Activated CD4-positive, CD25-positive, alpha-beta regulatory T cell treated with anti-CD3 and anti-CD28 coated beads, Interleukin-2, amount 50 U/mL, for 24 hours (primary cell): ENCODE data around the gene TYMP.
"Not testable (repeated sequence)": the region's sequence is repeated elsewhere in the genome, so short reads cannot be mapped to it uniquely, and the experiment has no call there.

Source experiments
- ATAC-seq, 2 donors: fragments of 150-1000 bp; cut with Tn5 transposase; one replicate each; pipeline ENCODE4 v1.10.0; 2021; ENCODE audit warnings: mild to moderate bottlenecking in 1 of 2, moderate library complexity in 1 of 2

TYMP gene

DNA sequence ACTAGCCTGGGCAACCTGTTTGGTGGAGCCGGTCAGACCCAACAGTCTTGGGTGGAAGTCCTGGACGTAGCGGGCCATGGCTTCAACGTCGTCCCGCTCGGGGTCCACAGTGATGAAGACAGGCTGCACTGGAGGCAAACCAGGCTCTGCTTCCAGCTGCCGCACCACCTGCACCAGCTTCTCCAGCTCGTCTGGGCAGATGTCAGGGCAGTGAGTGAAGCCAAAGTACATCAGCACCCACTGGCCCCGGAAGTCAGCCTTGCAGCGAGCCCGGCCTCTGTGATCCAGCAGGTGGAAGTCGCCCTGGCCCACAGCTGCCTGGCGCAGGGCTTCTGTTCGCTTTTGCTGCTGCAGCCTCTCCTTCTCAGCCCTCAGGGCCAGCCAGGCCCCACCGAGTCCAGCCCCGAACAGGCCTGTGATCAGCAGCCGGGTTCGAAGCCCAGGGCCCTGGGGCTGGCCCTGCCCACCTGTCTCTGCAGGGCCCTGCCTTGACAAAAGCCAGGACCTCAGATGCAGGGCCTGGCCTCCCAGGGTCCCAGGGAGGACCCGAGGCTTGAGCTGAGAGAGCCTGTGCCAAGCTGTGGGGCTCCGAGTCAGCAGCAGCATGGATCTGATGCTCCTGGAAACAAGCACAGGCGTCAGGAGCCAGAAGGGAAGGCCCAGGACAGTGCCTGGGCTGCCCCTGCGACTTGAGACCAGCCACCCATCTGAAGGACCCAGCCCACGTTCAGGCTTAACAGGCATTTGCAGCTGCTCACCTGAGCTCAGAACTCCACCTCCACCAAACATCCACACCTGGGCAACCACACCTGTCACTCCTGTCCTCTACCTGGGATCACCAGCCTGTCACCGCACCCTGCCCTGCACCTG, 5.8 kb downstream of the TYMP start:
- no peak for ATAC-seq

DNA sequence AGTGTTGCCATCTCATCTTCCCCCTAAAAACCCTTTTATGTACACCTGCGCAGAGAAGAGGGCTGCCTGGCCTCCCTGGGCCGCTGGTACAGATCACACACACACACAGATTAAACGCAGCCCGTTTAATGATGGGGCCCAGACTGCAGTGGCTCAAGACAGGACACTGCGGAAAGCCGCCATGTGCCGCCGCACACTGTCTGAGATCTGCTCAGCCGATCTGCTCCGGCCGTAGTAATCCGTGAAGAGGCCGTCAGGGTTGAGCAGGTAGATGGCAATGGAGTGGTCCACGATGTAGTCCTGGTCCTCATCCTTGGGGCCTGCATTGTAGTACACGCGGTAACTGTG, 6.4 kb downstream of the TYMP start:
- ATAC-seq = no peak

DNA sequence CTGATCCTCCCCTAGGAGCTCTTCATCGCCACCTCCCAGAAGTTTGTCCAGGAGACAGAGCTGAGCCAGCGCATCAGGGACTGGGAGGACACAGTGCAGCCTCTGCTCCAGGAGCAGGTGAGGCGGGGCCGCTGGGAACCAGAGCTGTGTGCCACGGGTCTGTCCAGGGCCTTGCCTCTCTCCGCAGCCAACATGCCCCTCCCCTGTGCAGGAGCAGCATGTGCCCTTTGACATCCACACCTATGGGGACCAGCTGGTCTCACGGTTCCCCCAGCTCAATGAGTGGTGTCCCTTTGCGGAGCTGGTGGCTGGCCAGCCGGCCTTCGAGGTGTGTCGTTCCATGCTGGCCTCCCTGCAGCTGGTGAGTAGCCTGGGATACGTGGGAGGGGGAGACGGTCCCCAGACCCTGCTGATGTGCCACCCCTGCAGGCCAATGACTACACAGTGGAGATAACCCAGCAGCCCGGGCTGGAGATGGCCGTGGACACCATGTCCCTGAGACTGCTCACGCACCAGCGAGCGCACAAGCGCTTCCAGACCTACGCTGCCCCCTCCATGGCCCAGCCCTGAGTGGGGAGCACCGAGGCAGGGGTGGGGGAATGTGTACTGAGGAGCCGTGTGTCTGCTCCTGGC, 6.9 kb downstream of the TYMP start:
- no peak for ATAC-seq

DNA sequence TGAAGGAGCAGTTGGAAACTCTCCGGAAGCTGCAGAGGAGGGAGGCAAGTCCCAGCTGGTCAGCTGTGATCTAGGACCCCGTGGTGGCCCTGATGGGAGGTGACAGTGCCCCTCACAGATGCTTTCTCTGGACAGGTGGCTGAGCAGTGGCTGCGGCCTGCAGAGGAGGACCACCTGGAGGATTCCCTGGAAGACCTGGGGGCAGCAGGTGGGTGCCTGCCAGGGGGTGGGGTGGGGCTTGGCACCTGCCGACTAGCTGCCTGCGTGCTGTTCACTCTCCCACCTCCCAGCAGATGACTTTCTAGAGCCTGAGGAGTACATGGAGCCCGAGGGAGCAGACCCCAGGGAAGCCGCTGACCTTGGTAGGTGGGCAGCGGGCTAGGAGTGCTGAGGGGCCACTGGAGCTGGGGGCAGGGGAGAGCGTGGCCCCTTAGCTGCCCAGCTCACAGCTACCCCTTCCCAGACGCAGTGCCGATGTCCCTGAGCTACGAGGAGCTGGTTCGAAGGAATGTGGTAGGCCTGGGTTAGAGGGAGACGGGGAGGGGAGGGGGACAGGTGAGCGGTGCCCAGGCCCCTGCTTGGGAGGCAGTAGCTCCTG, 7.5 kb downstream of the TYMP start:
- no peak for ATAC-seq

DNA sequence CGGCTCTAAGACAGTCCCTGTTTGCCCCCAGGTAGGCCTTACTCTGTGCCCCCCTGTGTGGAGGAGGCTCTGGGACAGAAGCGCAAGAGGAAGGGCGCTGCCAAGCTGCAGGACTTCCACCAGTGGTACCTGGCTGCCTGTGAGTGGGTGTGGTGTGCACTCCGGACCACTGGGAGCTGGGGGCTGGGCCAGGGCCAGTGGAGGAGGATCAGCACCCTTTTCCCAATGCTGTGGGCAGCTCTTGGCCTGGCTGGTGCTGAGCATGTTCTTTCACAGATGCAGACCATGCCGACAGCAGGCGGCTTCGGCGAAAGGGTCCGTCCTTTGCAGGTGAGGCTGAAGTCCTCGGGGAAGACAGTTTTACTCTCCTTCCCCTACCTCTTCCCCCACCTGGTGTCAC, 8.1 kb downstream of the TYMP start:
- ATAC-seq = no peak

DNA sequence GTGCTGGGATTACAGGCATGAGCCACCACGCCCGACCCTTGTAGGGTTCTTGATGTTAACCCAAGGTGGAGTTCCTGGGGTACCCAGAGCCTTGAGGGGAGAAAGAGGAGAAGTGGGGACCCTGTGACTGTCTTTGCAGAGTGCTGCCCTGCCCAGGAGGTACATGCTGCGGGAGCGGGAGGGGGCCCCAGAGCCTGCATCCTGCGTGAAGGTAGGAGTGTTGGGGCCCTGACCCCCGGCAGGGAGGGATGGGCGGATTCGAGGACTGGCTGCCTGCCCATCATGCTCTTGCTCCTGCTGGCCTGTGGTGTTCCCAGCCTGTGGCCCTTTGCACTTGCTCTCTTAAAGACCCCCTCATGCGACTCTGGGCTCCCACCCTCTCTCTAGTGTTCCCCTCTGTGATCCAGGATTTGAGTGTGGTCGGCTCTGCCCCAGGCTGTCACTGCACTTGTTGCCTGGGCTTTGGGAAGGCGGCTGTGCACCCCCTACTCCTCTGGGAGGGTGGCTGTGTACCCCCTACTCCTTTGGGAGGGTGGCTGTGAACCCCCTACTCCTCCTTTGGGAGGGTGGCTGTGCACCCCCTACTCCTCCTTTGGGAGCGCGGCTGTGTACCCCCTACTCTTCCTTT, 8.9 kb downstream of the TYMP start:
- no peak for ATAC-seq

DNA sequence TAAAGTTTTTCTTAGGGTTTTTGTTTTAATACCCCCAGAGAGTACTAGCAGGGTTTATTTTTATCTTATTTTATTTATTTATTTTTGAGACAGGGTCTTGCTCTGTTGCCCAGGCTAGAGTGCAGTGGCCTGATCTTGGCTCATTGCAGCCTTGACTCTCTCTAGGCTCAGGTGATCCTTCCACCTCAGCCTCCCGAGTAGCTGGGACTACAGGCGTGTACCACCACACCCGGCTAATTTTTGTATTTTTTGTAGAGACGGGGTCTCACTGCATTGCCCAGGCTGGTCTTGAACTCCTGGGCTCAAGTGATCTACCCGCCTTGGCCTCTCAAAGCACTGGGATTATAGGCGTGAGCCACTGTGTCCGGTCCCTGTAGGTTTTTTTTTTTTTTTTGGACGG, 9.6 kb downstream of the TYMP start:
- ATAC-seq = not testable (repeated sequence)

DNA sequence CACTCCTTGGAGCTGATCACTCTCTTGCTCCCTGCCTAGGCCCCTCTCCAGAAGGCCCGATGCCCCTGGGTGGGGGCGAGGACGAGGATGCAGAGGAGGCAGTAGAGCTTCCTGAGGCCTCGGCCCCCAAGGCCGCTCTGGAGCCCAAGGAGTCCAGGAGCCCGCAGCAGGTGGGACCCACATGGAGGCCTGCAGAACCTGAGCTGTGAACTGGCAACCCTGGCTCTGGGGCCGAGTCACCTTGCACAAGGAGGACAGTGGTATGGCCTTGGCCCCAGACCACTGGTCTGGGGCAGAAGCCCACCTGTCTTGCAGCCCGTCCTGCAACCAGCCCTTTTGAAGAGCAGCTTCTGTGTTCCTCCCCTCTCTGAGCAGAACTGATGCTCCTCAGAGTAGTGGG, 10.7 kb downstream of the TYMP start:
- ATAC-seq = no peak

DNA sequence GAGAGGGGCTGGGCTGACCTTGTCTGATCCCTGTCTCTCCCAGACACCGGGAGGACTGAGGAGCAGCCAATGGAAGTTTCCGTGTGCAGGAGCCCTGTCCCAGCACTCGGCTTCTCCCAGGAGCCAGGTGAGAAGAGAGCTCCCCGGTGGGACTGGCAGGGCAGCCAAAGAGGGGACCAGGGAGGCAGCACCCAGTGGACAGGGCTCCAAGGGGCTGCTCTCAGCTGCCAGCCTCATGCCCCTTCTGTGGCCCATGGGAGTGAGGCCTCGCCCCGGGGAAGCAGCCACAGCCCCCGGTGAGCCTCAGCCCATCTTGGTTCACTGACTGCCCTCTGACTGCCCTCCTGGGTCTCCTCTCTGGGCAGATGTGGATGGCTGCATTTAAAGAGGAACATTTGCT, 11.2 kb downstream of the TYMP start:
- ATAC-seq = no peak

DNA sequence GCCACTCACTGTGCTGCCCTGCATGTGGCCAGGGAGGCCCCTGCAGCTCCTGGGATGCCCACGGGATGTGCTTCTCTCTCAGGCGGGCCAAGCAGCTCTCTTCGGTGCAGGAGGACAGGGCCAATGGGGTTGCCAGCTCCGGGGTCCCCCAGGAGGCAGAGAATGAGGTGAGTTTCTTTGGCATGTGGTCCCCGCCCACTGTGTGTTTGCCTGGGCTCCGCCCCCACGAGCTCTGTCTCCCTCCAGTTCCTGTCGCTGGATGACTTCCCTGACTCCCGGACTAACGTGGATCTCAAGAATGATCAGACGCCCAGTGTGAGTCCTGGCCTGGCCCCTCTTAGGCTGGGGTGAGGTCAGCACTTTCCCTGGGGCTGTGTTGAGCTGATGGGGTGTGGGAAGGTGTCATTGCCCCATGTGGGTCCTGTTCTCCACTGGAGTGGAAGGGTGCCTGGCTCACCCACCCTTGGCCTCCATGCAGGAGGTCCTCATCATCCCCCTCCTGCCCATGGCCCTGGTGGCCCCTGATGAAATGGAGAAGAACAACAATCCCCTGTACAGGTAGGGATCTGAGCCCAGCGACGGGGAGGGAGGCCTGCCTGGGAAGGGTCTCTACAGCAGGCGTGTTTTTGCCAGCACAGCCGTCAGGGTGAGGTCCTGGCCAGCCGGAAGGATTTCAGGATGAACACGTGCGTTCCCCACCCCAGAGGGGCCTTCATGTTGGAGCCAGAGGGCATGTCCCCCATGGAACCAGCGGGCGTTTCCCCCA, 12.1 kb downstream of the TYMP start:
- no peak for ATAC-seq

DNA sequence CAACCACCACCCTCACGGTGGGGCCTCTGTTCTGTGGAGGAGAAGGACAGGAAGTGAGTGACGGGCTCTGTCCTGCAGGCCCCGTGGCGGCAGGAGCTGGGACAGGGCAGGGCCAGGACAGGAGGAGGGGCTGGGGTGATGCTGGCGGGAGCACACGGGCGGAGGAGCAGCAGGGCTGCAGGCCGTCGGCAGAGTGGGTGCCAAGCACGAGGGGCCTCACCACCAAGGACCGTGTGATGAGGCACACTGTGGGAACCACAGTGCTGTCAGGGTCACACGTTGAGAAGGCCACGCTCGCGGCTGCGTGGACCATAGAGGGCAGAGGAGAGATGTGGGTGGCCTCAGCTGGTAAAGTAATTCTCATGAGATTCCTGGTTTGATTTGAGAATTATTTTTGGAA, 12.9 kb downstream of the TYMP start:
- no peak for ATAC-seq

DNA sequence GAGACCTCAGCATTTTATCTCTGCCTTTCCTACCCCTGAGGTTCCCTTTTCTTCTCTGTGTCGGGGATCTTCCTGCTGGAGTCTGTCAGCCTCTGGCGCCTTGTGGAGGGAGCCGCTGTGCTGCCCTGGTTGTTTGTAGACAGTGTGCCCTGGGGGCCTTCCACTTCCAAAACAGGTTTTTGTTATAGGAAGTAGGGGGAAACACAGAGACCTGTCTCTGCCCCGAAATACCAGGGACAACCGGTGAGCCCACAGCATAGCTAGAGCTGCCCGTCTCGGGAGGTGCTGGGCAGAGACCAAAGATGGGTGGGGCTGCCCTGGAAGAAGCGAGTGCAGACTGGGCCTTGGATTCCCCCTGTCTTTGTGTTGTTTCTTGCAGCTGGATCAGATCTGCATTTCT, 13.7 kb downstream of the TYMP start:
- no peak for ATAC-seq

DNA sequence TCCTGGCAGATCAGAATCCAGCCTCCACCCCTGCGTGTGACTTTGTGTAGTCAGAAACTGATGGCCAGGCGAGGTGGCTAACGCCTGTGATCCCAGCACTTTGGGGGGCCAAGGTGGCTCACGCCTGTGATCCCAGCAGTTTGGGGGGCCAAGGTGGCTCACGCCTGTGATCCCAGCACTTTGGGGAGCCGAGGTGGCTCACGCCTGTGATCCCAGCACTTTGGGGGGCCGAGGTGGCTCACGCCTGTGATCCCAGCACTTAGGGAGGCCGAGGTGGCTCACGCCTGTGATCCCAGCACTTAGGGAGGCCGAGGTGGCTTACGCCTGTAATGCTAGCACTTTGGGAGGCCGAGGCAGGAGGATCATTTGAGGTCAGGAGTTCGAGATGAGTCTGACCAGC, 16.6 kb downstream of the TYMP start:
- ATAC-seq = no peak

DNA sequence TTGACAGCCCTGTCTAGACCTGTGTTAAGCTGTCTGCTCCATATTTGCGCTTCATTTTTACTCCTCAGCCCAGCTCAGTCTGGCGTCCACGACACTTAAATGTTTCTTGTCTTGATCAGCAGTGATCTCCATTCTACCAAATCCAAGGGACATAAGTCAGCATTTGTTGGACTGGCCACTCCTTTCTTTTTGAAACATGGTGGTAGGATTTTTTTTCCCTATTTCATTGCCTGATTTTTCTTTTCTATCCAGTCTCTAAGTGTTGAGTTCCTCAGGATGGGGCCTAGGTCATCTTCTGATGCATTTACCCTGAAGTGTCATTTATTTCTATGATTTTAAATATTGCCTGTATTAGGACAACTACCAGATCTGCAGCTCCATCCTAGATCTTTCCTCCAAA, 20.9 kb downstream of the TYMP start:
- ATAC-seq = no peak

DNA sequence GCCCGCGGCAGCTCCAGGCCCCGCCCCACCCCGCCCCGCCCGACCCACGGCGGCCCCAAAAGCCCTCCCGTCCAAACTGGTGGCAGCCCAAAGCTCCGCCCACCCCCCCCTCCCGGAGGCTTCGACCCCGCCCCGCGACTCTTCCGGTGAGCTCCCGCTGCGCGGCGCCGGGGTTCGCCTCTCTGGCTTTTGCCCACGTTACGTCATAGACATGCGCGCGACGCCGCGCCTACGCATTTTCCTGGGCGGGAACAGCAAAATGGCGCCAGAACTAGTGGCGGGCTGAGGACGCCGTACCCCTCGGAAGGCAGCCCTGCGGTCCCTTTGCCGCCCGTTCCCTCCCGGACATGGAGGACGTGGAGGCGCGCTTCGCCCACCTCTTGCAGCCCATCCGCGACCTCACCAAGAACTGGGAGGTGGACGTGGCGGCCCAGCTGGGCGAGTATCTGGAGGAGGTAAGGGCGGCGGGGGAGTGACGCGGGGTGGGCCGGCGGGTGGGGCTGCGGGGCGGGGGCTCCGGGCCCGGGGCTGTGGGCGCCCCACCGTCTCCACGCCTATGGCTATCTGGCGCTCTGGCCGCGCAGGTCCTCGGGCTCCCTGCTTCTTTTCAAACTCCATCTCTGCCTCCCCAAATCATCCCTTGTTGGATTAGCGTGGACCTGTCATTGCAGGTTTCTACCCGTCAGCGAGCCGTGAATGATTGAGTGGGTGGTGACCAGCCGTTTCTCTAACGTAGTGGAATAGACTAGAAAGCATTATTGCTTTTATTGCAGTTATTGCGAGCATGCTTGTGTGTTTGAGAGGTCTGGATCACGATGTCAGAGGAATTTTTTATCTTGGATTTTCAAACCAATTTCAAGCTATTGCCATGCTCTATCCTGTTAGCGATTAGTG, 21.6 kb downstream of the TYMP start, which contains the start of gene NCAPH2:
NCAPH2 (plus strand) TSS at position 234 of the 894 bp plus-strand sequence; CDS start at position 348, 114 bp downstream.
- ATAC-seq = peak; percentile 67 to 79

DNA sequence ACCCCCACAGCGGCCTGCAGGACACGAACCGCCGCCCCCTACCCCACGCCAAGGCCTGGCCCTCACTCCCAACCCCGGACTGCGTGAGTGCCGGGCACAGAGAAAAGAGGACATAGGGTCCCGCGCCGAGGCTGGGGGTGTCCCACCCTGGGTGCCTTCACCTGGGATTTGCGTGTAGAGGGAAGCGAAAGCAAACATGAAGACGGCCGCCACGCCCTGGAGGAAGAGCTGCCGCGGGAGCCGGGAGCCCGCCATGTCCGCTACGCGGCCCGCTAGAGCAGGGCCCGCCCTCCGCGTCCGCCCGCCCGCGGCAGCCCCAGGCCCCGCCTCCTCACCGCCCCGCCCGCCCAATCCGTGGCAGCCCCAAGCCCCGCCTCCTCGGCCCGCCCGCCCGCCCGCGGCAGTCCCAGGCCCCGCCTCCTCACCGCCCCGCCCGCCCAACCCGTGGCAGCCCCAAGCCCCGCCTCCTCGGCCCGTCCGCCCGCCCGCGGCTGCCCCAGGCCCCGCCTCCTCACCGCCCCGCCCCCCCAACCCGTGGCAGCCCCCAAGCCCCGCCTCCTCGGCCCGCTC, 22.3 kb downstream of the TYMP start, which contains the start of gene LMF2:
LMF2 (minus strand) TSS at position 282 of the 570 bp plus-strand sequence; CDS start at position 255, 27 bp downstream.
- peak; percentile 78 to 80 for ATAC-seq

DNA sequence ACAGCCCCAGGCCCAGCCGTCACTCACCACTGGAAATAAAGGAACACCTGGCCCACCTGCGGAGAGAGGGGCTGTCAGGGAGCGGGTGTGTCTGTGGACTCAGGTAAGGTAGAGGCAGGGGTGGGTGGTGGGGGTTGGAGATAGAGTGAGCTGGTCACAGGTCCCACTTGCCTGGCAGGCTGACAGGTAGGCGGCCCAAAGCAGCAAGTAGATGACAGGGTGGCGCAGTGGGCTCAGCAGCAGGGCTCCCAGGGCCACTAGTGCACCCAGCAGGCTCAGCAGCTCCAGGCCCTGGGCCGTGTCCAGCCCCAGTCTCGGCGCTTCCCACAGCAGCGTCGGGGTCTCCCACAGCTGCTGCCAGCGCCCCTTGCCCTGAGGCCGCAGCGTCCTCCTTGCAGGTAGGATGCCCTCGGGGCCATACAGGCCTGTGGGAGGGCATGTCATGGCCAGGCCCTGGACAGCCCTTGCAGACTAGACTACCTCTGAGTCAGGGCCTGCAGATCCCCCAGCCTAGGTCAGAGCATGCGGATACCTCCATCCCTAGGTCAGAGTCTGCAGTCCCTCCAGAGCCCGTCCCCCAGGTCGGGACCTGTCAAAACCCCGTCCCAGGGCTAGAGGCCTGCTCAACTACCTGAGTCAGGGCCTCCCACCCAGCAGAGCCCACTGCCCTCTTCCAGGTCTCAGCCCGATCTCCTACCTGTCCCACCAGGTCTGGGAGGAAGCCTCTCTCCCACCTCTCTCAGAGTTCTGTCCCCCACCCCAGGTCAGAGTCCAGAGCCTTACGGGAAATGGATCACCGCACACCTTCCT, 23.0 kb downstream of the TYMP start:
- ATAC-seq = no peak

DNA sequence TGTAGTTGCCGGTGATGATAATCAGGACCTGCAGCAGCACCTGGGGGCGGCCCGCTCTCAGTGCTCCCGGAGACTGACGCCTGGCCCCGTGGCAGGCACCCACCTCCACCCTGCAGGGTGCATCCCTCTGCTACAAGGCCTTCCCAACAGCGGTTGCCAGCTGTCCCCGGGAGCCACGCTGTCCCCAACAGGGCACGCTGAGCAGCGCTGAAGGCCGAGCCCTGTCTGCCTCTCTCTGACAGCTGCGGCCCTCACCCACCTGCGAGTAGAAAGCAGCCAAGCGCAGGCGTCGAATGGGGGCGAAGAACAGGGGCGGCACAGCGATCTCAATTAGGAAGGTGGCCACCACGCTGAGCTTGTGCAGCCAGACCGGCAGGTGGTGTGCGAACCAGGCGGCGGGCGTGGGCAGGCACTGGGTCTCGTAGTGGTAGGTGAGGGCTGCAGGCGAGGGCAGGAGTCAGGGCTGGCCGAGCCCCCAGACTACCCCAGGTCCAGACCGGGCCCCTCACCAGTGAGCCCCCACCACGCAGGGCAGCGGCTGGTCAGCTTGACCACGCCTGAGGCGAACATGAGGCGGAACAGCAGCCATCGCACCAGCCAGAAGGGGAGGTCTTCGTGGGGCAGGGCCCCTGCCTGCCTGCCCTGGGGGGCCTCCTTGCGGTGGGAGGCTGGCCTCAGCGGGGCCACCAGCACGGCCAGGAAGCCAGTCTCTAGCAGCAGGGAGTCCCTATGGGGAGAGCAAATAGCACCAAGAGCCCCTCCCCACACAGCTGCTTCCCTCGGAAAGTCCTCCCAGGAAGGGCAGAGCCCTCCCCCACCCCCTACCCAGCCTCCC, 23.8 kb downstream of the TYMP start:
- no peak for ATAC-seq

DNA sequence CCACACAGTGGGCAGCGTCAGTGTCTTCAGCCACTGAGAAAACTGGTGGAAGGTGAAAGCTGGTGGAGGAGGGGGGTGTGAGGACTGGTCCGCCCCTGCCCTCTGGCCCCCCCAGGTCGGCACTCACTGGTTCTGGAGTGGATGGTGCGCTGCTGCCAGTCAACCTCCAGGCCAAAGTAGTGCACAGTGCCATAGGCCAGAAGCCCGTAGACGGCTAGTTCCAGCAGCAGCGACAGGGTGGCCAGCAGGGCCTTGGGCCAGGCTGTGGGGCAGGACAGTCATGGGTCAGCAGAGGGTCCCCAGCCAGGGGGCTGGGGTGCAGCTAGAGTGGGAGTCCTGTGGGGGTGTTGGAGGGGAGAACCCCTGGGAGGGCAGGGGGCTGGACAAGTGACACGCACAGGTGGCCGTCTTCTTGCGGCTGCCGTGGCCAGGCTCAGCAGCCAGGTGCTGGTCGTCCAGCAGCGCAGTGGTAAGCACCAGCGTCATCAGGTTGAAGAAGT, 24.5 kb downstream of the TYMP start:
- ATAC-seq = no peak
